Activated CD4-positive, alpha-beta T cell treated with anti-CD3 and anti-CD28 coated beads, Interleukin-2, amount 50 U/mL, for 24 hours (primary cell): ENCODE results near the gene KMT2A.
"Not testable (repeated sequence)": the region's sequence is repeated elsewhere in the genome, so short reads cannot be mapped to it uniquely, and the experiment has no call there.

Experiments used
- DNase-seq, 2 donors: peaks; one replicate each; pipeline ENCODE4 v3.0.0-alpha.2; 2020; ENCODE audit warnings: low read depth in 1 of 2, low spot score in 1 of 2

KMT2A gene

GRCh38 chr11:118531597-118532084, 95.3 kb downstream of the KMT2A start:
- no peak for DNase-seq

- no peak for DNase-seq
These were observed 95.8 kb downstream of the KMT2A start for GRCh38 chr11:118532091-118532490.

- DNase-seq, result no peak
These were observed 96.8 kb downstream of the KMT2A start for GRCh38 chr11:118532852-118533768.

GRCh38 chr11:118533769-118534729, 97.8 kb downstream of the KMT2A start:
- no peak for DNase-seq

GRCh38 chr11:118535261-118535660, 99.0 kb downstream of the KMT2A start:
- no peak for DNase-seq

- no peak for DNase-seq
These were observed 100.4 kb downstream of the KMT2A start for GRCh38 chr11:118536726-118537125.

- no peak for DNase-seq
These were observed 101.2 kb downstream of the KMT2A start for GRCh38 chr11:118537409-118537980.

- DNase-seq, result no peak
These were observed 107.8 kb downstream of the KMT2A start for GRCh38 chr11:118544010-118544646.

- no peak for DNase-seq
These were observed 108.3 kb downstream of the KMT2A start for GRCh38 chr11:118544647-118545010.

- DNase-seq, result no peak
These were observed 109.2 kb downstream of the KMT2A start for GRCh38 chr11:118545533-118545932.

GRCh38 chr11:118547132-118547531, 110.8 kb downstream of the KMT2A start:
- no peak for DNase-seq

- DNase-seq, result no peak
These were observed 116.0 kb downstream of the KMT2A start for GRCh38 chr11:118552341-118552740.

GRCh38 chr11:118560806-118561205, 124.5 kb downstream of the KMT2A start:
- DNase-seq, result no peak

GRCh38 chr11:118565051-118565450, 128.8 kb downstream of the KMT2A start:
- no peak for DNase-seq

GRCh38 chr11:118569670-118570069, 133.4 kb downstream of the KMT2A start:
- no peak for DNase-seq

- DNase-seq, result no peak
These were observed 134.5 kb downstream of the KMT2A start for GRCh38 chr11:118570787-118571186.

GRCh38 chr11:118571701-118572060, 135.4 kb downstream of the KMT2A start:
- not testable (repeated sequence) for DNase-seq

GRCh38 chr11:118572061-118572980, 136.0 kb downstream of the KMT2A start, which contains the start of gene ARCN1:
Gene ARCN1, plus strand, starts transcription at chr11:118572409. Its CDS starts 139 bp downstream, at chr11:118572548.
- peak; percentile 62 to 71 for DNase-seq

GRCh38 chr11:118572981-118573550, 136.8 kb downstream of the KMT2A start:
- DNase-seq, result peak in 1 of 2 donors; percentile 30
